Esophagus squamous epithelium (tissue), 5 donors: Measurements from ENCODE around the gene ITGB4. TPM values are rescaled to one million over a fixed set of nuclear protein-coding genes. Genes with fewer than 3 reads are reported as not detected.

Experiments
- DNase-seq: peaks from one replicate; lab custom pipeline; 2025; lab: John Stamatoyannopoulos, UW
- H3K27ac ChIP-seq, 4 donors: fragments of 200-600 bp; sonication (generic); one replicate each; pipeline ENCODE4 v1.5.1; 2016 to 2019; ENCODE audit warnings: mild to moderate bottlenecking in 1 of 4
- H3K27me3 ChIP-seq, 4 donors: fragments of 200-600 bp; sonication (generic); 1 replicate in 3 of 4; 2 replicates in 1 of 4; pipeline versions ENCODE4 v1.5.1 to v1.6.0; 2017 to 2021; ENCODE audit warnings: antibody characterized with exemption in 1 of 4
- H3K36me3 ChIP-seq, 3 donors: fragments of 200-600 bp; sonication (generic); one replicate each; pipeline ENCODE4 v1.5.1; 2016 to 2019
- H3K4me1 ChIP-seq, 3 donors: fragments of 200-600 bp; sonication (generic); one replicate each; pipeline ENCODE4 v1.5.1; 2017 to 2019
- H3K4me3 ChIP-seq, 4 donors: fragments of 200-600 bp; sonication (generic); 1 replicate in 3 of 4; 2 replicates in 1 of 4; pipeline ENCODE4 v1.5.1; 2016 to 2019; ENCODE audit warnings: mild to moderate bottlenecking in 2 of 4, moderate library complexity in 1 of 4
- H3K9me3 ChIP-seq, 3 donors: fragments of 200-600 bp; sonication (generic); one replicate each; pipeline ENCODE4 v1.5.1; 2016 to 2019
- POLR2A ChIP-seq, 4 donors: fragments of 450-650 bp; IDR thresholded peaks; one replicate each; pipeline ENCODE4 v1.6.1; 2017; ENCODE audit warnings: antibody characterized with exemption in 4 of 4, mild to moderate bottlenecking in 4 of 4, moderate library complexity in 3 of 4
- WGBS, 2 donors: methylation state at CpG; one replicate each; pipeline ENCODE4 v1.1.5; 2018; 5-methylcytosine and 5-hydroxymethylcytosine counted together
- intact Hi-C: fragments of 100-400 bp; cut with DNase I; formaldehyde crosslinking; loops from one replicate; pipeline ENCODE4 v1.15.0; 2022
- total RNA-seq, 4 donors: library from RNA; depleted of rRNA; stranded (reverse); fragments of >200 nt; gene quantifications; one replicate each; pipeline ENCODE4 v1.1.0, GENCODE V29; 2016
- TF ChIP-seq, protein P1 (sequence below), 6 experiments: fragments of 450-650 bp in 4 of 6; fragments of 200-600 bp in 2 of 6; sonication (generic) in 2 of 6; IDR thresholded peaks; one replicate each; pipeline ENCODE4 v1.5.1; 2016 to 2019; ENCODE audit warnings: antibody characterized with exemption in 6 of 6, mild to moderate bottlenecking in 4 of 6, moderate library complexity in 4 of 6
- donor health status: DM: yes; HTN: yes; CAD: no.

The ITGB4 gene
- total RNA-seq, 4 donors from 2014 or later, result 60.6 to 115 (median 82.3) TPM

DNA sequence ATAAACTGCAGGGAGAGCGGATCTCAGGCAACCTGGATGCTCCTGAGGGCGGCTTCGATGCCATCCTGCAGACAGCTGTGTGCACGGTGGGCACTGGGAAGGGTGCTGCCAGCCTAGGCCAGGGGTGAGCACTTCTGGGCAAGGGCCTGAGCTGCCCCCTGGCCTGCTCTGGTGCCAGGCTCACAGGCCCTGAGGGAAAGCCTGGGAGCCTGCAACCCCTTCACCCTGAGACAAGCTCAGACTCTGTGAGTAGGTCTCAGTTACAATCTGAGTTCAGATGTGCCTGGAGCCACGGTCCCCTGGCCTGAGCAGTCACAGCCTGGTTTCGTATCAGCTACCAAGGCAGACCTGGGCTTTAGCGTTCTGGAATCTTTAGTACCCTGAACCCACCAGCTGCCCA is 8.1 kb downstream of the ITGB4 start:
- Histone ChIP-seq H3K27me3 (peaks cover 0 to 2% (median 0%) of the 10 kb centered on the region in 4 donors), H3K4me1 (peaks cover 0 to 10% (median 5%) of the 10 kb centered on the region in 3 donors), H3K9me3 (no peaks in the 10 kb centered on the region), H3K4me3 (no peak overlapping the region), H3K27ac (no peak overlapping the region), H3K36me3 (peaks cover 32 to 99% (median 43%) of the 10 kb centered on the region in 3 donors)
- TF ChIP-seq, protein P1, sequence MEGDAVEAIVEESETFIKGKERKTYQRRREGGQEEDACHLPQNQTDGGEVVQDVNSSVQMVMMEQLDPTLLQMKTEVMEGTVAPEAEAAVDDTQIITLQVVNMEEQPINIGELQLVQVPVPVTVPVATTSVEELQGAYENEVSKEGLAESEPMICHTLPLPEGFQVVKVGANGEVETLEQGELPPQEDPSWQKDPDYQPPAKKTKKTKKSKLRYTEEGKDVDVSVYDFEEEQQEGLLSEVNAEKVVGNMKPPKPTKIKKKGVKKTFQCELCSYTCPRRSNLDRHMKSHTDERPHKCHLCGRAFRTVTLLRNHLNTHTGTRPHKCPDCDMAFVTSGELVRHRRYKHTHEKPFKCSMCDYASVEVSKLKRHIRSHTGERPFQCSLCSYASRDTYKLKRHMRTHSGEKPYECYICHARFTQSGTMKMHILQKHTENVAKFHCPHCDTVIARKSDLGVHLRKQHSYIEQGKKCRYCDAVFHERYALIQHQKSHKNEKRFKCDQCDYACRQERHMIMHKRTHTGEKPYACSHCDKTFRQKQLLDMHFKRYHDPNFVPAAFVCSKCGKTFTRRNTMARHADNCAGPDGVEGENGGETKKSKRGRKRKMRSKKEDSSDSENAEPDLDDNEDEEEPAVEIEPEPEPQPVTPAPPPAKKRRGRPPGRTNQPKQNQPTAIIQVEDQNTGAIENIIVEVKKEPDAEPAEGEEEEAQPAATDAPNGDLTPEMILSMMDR (IDR thresholded peaks at IDR 0.05), result no peak
- no peak for TF ChIP-seq POLR2A (IDR thresholded peaks at IDR 0.05)
- WGBS, 2 donors, result 80 to 88% methylated on average over 4 of the region's 7 CpGs
- DNase-seq, result no peak
- intact Hi-C loops, result no loop called here

DNA sequence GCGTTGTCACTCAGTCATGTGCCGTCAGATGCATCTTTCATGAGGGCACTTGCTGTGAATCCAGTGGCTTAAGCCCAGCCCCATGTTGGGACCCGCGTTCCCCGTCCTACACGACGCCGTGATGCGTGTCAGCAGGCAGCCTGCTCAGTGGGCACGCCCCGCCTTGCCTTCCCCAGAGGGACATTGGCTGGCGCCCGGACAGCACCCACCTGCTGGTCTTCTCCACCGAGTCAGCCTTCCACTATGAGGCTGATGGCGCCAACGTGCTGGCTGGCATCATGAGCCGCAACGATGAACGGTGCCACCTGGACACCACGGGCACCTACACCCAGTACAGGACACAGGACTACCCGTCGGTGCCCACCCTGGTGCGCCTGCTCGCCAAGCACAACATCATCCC is 8.8 kb downstream of the ITGB4 start:
- intact Hi-C loops, result no loop called here
- Histone ChIP-seq H3K27ac (no peak overlapping the region), H3K9me3 (no peaks in the 10 kb centered on the region), H3K4me1 (peaks cover 0 to 7% (median 0%) of the 10 kb centered on the region in 3 donors), H3K36me3 (peaks cover 25 to 99% (median 42%) of the 10 kb centered on the region in 3 donors), H3K4me3 (no peak overlapping the region), H3K27me3 (no peaks in the 10 kb centered on the region)
- whole genome bisulfite sequencing, 2 donors, result 73 to 82% methylated on average over 10 to 13 of the region's 24 CpGs
- no peak for TF ChIP-seq POLR2A (IDR thresholded peaks at IDR 0.05)
- TF ChIP-seq, protein P1 (IDR thresholded peaks at IDR 0.05), result no peak
- no peak for DNase-seq

DNA sequence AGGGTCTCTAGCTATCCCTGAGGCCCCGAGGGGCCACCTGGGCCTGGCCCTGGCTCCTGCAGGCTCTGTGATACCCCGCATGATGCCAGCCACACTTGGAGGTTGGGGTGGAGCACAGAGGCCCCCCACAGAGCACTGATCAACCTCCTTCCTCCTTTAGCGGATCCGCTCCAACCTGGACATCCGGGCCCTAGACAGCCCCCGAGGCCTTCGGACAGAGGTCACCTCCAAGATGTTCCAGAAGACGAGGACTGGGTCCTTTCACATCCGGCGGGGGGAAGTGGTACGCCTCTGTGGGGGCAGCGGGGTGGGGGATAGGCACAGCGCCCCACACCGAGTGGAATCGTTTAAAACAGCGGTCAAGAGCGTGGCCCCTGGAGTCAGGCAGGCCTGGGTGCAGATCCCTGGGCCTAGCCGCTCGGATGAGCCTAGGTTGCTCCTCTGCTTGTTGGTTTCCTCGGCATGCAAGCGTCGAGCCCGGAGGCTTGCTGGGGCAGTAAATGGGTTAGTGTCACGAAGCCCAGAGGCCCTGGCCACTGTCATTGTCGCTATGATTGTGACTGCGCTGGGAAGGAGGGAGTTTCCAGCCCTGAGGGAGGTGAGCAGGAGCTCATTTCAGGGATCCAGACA is 9.9 kb downstream of the ITGB4 start:
- H3K4me3 ChIP-seq, result no peak overlapping the region
- TF ChIP-seq, protein P1 (IDR thresholded peaks at IDR 0.05), result no peak
- TF ChIP-seq POLR2A (IDR thresholded peaks at IDR 0.05), result no peak
- H3K4me1 ChIP-seq, result peaks cover 0 to 5% (median 0%) of the 10 kb centered on the region in 3 donors
- DNase-seq, result no peak
- intact Hi-C loops, result no loop called here
- WGBS, 2 donors, result 100% methylated on average over 1 of the region's 26 CpGs; no CpG with 5 or more reads in 1 of the 2 donors
- H3K36me3 ChIP-seq, result peaks cover 20 to 99% (median 38%) of the 10 kb centered on the region in 3 donors
- no peaks in the 10 kb centered on the region for H3K9me3 ChIP-seq
- no peak overlapping the region for H3K27ac ChIP-seq
- no peaks in the 10 kb centered on the region for H3K27me3 ChIP-seq

- TF ChIP-seq, protein P1 (IDR thresholded peaks at IDR 0.05), result no peak
- TF ChIP-seq POLR2A (IDR thresholded peaks at IDR 0.05), result no peak
- peaks cover 19 to 99% (median 40%) of the 10 kb centered on the region in 3 donors for H3K36me3 ChIP-seq
- H3K9me3 ChIP-seq, result no peaks in the 10 kb centered on the region
- H3K27ac ChIP-seq, result no peak overlapping the region
- H3K27me3 ChIP-seq, result no peaks in the 10 kb centered on the region
- WGBS, 2 donors, result 80 to 89% methylated on average over 8 to 25 of the region's 31 CpGs
- intact Hi-C loops, result no loop called here
- DNase-seq, result no peak
- peaks cover 0 to 5% (median 0%) of the 10 kb centered on the region in 3 donors for H3K4me1 ChIP-seq
- no peak overlapping the region for H3K4me3 ChIP-seq
Observed at GRCh38 chr17:75731716-75732498, 10.6 kb downstream of the ITGB4 start.

GRCh38 chr17:75733471-75733870 is 12.2 kb downstream of the ITGB4 start:
- no peaks in the 10 kb centered on the region for H3K27me3 ChIP-seq
- DNase-seq, result no peak
- peaks cover 8 to 99% (median 41%) of the 10 kb centered on the region in 3 donors for H3K36me3 ChIP-seq
- H3K27ac ChIP-seq, result no peak overlapping the region
- no peak for TF ChIP-seq POLR2A (IDR thresholded peaks at IDR 0.05)
- TF ChIP-seq, protein P1 (IDR thresholded peaks at IDR 0.05), result no peak
- no peak overlapping the region for H3K4me3 ChIP-seq
- H3K4me1 ChIP-seq, result peaks cover 0 to 5% (median 0%) of the 10 kb centered on the region in 3 donors
- 78 to 89% methylated on average over 8 to 9 of the region's 18 CpGs for WGBS, 2 donors
- H3K9me3 ChIP-seq, result no peaks in the 10 kb centered on the region
- intact Hi-C loops, result no loop called here
